GM21360 (cell line): Measurements from ENCODE around the gene RYR1.
A peak's percentile ranks its signal among the peaks of the same experiment; 100 is the strongest.
"Not testable (repeated sequence)": the region's sequence is repeated elsewhere in the genome, so short reads cannot be mapped to it uniquely, and the experiment has no call there.

Experiments used
- ATAC-seq: cut with Tn5 transposase; IDR thresholded peaks from one replicate; pipeline ENCODE4 v1.9.1; 2021; ENCODE audit warnings: mild to moderate bottlenecking, moderate library complexity; ENCODE audit not compliant: unreplicated experiment

Gene RYR1

DNA sequence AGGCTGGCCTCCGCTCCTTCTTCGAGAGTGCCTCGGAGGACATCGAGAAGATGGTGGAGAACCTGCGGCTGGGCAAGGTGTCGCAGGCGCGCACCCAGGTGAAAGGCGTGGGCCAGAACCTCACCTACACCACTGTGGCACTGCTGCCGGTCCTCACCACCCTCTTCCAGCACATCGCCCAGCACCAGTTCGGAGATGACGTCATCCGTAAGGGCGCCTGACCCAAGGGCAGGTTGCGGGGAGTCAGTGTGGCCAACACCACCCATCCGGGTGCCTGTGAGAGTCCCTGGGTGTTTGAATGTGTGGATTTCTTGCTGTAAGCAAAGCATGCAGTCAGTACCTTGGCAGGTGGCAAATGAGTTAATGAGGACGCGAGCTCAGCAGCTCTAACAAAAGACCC lies 78.8 kb downstream of the RYR1 start:
- no peak for ATAC-seq

DNA sequence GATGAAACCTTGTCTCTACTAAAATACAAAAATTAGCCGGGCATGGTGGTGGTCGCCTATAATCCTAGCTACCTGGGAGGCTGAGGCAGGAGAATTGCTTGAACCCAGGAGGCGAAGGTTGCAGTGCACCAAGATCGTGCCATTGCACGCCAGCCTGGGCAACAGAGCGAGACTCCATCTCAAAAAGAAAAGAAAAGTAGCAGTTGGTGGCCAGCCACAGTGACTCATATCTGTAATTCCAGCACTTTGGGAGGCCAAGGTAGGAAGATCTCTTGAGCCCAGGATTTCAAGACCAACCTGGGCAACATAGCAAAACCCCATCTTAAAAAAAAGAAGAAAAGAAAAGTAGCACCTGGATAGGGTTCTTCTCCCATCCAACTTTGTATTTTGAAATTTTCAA lies 79.7 kb downstream of the RYR1 start:
- ATAC-seq: not testable (repeated sequence)

DNA sequence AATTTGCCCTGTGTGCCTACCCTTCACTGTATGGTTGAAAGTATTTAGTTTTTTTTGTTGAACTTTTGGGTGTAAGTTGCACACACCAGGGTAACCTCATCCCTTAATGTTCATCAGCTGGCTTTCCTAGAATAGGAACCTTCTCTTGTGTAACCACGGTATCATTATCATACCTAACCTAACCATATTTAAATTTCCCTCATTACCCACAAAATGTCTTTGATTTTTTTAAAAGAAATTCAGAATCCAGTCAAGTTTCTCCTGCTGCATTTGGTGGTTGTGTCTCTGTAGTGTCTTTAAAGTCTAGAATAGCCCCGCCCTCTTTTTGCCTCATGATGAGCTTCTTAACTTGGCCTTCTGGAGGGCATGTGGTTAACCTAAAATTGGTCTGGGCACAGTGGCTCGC lies 80.3 kb downstream of the RYR1 start:
- no peak for ATAC-seq

DNA sequence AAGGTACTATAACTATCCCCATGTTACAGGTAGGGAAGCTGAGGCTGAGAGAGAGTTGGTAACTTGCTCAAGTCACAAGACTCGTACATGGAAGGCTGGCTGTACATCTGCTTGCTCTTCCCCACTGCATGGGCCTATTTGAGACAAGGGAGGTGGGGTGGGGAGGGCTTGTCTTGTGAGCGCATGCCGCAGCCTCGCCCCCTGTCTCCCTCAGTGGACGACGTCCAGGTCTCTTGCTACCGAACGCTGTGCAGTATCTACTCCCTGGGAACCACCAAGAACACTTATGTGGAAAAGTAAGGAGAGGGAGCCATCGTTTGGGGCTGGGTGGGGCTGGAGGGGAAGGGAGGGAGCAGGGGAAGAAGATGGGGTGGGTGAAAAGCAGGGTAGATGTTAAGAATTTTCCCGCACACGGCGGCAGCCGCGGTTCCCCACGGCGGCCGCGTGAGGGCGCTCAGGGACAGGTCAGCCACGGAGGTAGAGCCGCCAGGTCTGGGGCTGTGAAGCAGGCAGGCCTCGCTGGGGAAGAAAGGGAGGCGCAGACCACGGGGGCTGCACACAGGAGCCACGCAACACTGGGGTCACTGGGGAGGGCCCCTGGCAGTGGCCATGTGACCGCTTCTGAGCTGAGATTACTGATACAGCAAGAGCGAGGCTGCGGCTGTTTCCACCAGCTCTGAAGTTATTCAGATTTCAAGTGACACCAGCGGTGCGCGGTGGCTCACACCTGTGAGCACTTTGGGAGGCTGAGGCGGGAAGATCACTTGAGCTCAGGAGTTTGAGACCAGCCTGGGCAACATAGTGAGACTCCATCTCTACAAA lies 81.5 kb downstream of the RYR1 start:
- peak; percentile 71 for ATAC-seq

- no peak for ATAC-seq
Observed at GRCh38 chr19:38515896-38516295, 82.4 kb downstream of the RYR1 start.

DNA sequence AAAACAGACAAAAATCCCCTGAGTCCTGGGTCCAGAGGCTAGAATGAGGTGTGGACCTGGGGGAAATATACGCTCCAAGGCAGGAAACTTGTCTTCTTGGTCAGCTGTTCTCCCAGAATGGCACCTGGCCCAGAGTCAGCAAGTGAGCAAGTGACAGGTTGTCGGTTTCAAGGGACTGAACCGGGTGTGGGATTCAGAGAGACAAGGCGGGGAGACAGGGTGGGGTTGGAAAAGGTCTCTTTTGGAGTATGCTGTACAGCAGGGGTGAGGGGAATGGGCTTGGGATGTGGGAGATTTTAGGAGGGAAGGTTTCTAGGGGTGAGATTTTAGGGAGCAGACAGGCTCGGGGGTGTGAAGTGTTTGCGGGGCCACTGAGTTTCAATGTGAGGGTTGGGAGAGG lies 83.3 kb downstream of the RYR1 start:
- ATAC-seq: no peak

- no peak for ATAC-seq
Observed at GRCh38 chr19:38517321-38517720, 83.8 kb downstream of the RYR1 start.

- not testable (repeated sequence) for ATAC-seq
Observed at GRCh38 chr19:38517980-38518379, 84.5 kb downstream of the RYR1 start.

GRCh38 chr19:38519168-38519567 lies 85.7 kb downstream of the RYR1 start:
- ATAC-seq: no peak

DNA sequence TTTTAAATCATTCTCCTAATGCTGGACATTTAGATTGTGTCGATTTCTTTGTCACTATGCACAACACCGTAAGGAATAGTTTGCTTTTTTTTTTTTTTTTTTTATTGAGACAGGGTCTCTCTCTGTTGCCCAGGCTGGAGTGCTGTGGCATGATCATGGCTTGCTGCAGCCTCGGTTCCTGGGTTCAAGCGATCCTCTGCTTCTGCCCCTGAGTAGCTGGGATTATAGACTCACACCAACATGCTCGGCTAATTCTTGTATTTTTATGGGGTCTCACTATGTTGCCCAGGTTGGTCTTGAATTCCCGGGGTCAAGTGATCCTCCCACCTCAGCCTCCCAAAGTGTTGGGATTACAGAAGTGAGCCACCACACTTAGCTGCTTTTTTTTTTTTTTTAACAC lies 86.5 kb downstream of the RYR1 start:
- no peak for ATAC-seq

GRCh38 chr19:38522915-38523314 lies 89.4 kb downstream of the RYR1 start:
- ATAC-seq: no peak

DNA sequence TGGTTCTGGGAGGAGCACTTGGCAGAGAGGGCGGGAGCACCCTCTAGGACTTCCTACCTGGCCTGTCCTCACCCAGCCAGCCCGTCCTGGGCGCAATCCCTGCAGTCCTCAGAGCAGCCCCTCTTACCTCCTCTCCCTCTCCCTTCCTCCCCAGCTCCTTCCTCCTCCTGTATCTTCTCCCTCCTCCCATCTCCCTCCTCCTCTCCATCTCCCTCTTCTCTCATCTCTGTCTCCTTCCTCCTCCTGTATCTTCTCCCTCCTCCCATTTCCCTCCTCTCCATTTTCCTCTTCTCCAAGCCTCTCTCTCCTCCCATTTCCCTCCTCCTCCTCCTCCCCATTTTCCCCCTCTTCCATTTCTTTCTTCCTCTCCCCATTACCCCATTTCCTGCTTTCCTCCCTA lies 89.8 kb downstream of the RYR1 start:
- ATAC-seq: no peak

GRCh38 chr19:38524369-38524768 lies 90.9 kb downstream of the RYR1 start:
- ATAC-seq: no peak

DNA sequence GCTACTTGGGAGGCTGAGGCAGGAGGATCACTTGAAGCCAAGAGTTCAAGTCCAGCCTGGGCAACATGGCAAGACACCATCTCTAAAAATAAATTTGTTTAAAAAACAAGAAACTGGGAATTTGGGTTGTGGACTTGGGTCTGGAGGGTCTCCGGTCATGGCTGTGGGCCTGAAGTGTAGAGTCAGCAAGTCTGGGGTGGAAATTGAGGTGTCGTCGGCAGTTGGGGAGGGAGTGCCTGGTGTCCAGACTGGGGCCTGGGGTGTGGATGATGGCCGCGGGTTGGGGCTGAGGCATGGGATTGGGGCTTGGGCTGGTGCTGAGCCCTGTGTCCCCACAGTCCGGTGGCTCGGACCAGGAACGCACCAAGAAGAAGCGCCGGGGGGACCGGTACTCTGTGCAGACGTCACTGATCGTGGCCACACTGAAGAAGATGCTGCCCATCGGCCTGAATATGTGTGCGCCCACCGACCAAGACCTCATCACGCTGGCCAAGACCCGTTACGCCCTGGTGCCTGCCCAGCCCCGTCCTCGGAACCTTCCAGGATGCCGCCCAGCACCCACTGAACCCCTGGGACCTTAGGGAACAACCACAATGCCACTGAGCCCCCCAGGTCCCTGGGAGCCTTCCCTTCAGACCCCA lies 91.6 kb downstream of the RYR1 start:
- no peak for ATAC-seq

DNA sequence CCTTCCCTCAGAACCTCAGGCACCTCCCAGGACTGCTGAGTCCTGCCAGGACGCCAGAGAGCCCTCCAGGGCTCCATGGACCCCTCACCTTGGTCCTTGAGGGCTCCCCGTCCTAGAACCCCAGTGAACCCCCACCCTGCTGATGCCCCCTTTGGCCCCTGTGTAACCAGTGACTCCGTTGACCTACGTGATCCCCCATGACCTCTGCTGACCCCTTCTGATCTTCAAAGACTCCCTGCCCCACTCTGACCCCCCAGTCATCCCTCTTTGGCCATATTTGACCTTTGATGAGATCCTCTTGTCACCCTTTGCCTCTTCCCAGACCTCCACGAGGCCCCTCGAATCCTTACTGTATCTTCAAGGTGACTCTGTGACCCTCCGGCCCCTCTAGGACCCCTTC lies 92.9 kb downstream of the RYR1 start:
- ATAC-seq: no peak

DNA sequence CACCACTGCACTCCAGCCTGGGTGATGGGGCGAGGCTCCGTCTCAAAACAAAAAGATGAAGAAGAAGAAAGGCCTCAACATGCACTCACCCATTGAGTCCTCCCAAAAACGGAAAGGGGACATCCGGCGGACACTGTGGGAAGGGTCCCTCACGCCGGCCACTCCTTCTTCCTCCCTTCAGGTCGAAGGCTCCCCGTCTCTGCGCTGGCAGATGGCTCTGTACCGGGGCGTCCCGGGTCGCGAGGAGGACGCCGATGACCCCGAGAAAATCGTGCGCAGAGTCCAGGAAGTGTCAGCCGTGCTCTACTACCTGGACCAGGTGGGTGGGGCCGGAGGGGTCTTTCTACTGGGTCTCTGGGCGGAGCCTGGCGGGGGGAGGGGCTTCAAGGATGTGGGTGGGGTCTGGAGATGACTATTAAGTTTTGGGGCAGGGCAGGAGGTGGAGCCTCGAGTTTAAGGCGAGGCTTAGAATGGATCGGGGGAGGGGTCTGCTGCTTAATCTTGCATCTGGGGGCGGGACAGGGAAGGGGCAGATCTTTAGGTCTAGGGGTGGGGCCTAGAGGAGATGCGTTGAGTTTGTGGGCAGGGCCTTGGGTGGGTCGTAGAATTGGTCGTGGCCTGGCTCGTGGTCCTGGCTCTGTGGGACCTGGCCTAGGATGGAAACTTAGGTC lies 94.1 kb downstream of the RYR1 start:
- no peak for ATAC-seq

GRCh38 chr19:38528213-38528755 lies 94.8 kb downstream of the RYR1 start:
- ATAC-seq: no peak

GRCh38 chr19:38528931-38529330 lies 95.4 kb downstream of the RYR1 start:
- no peak for ATAC-seq

- no peak for ATAC-seq
Observed at GRCh38 chr19:38531515-38531914, 98.0 kb downstream of the RYR1 start.

DNA sequence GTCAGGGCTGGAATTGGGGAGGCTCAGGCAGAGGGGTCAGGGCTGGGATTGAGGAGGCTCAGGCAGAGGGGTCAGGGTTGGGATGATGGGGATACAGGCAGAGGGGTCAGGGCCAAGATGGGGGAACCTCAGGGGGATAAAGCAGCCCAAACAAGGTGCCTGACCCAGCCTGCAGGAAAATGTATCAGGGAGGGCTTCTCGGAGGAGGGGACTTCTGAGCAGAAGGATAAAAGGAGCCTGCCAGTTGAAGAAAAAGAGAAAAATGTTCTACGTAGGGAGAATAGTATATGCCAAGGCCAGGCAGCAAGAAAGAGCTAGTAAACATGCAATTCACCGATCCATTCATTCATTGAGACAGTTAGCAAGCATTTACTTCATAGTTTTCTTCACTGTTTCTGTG lies 99.4 kb downstream of the RYR1 start:
- ATAC-seq: no peak

GRCh38 chr19:38534574-38534973 lies 101.1 kb downstream of the RYR1 start:
- ATAC-seq: no peak

DNA sequence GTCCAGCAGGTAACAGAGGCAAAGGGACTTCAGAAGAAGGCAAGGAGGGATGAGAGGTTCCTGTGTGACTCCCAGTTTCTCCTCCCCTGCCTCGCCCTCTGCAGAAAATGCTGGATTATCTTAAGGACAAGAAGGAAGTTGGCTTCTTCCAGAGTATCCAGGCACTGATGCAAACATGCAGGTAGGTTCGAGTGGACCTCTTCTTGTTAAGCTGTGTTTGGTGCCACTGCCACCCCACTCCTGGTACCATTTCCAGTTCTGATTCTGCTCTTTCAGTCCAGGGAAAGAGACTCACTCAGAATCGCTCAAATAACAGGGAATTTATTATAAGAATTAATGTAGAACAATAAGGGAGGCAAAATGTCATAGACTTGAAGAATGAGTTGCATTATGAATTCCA lies 101.7 kb downstream of the RYR1 start:
- no peak for ATAC-seq
